Ishikawa (cell line): ENCODE results near the gene BBS9.

Experiments used
- CEBPB ChIP-seq: IDR thresholded peaks from 2 replicates; pipeline ENCODE4 v1.6.1; 2012
- CREB1 ChIP-seq: IDR thresholded peaks from 2 replicates; pipeline ENCODE4 v1.6.1; 2012; ENCODE audit warnings: low read depth
- EGR1 ChIP-seq: IDR thresholded peaks from 2 replicates; pipeline ENCODE4 v1.6.1; 2012
- EP300 ChIP-seq: IDR thresholded peaks from 2 replicates; pipeline ENCODE4 v1.6.1; 2012; ENCODE audit warnings: borderline replicate concordance
- FOXM1 ChIP-seq: IDR thresholded peaks from 2 replicates; pipeline ENCODE4 v1.6.1; 2012; ENCODE audit warnings: low read depth, borderline replicate concordance
- NFIC ChIP-seq: IDR thresholded peaks from 2 replicates; pipeline ENCODE4 v1.6.1; 2012
- RAD21 ChIP-seq: IDR thresholded peaks from 2 replicates; pipeline ENCODE4 v1.6.1; 2012; ENCODE audit warnings: low read depth
- TAF1 ChIP-seq: IDR thresholded peaks from 2 replicates; pipeline ENCODE4 v1.6.1; 2012; ENCODE audit warnings: low read depth, mild to moderate bottlenecking
- TCF12 ChIP-seq: IDR thresholded peaks from 2 replicates; pipeline ENCODE4 v1.6.1; 2012; ENCODE audit warnings: low read depth
- TEAD4 ChIP-seq: IDR thresholded peaks from 2 replicates; pipeline ENCODE4 v1.6.1; 2012
- YY1 ChIP-seq: IDR thresholded peaks from 2 replicates; pipeline ENCODE4 v1.6.1; 2012; ENCODE audit warnings: low read depth
- ZBTB7A ChIP-seq: IDR thresholded peaks from 2 replicates; pipeline ENCODE4 v1.6.1; 2012; ENCODE audit warnings: low read depth
- TF ChIP-seq, protein P1 (sequence below): IDR thresholded peaks from 2 replicates; pipeline ENCODE4 v1.6.1; 2012
- TF ChIP-seq, protein P2 (sequence below): IDR thresholded peaks from 2 replicates; pipeline ENCODE4 v1.6.1; 2012; ENCODE audit warnings: low read depth, mild to moderate bottlenecking
- TF ChIP-seq, protein P3 (sequence below): IDR thresholded peaks from 2 replicates; pipeline ENCODE4 v1.6.1; 2012

BBS9 gene

DNA sequence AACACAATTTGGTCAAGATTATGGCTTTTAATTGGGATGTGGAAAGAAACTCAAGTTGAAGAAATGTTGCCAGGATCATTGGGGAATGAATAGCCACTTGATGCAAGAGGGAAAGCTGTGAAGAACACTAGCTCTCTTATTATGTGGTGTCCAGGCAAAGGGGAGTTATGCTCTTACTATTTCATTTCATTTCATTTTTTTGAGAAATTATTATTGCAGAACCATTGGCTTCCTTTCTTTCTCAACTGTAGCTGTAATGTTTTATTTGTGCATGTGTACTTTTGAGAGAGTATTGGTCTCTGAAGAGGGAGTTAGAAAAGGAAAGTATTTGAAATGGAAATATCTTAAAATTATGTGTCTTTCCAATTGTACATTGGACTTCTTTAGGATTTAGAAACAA lies 463.4 kb downstream of the BBS9 start:
- TF ChIP-seq, protein P1, sequence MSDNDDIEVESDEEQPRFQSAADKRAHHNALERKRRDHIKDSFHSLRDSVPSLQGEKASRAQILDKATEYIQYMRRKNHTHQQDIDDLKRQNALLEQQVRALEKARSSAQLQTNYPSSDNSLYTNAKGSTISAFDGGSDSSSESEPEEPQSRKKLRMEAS: no peak
- TF ChIP-seq CREB1 (no peak), ZBTB7A (no peak), RAD21 (no peak), CEBPB (no peak), TEAD4 (no peak), NFIC (no peak), TAF1 (no peak), EGR1 (no peak), TCF12 (no peak), YY1 (no peak), EP300 (no peak)
- TF ChIP-seq, protein P2, sequence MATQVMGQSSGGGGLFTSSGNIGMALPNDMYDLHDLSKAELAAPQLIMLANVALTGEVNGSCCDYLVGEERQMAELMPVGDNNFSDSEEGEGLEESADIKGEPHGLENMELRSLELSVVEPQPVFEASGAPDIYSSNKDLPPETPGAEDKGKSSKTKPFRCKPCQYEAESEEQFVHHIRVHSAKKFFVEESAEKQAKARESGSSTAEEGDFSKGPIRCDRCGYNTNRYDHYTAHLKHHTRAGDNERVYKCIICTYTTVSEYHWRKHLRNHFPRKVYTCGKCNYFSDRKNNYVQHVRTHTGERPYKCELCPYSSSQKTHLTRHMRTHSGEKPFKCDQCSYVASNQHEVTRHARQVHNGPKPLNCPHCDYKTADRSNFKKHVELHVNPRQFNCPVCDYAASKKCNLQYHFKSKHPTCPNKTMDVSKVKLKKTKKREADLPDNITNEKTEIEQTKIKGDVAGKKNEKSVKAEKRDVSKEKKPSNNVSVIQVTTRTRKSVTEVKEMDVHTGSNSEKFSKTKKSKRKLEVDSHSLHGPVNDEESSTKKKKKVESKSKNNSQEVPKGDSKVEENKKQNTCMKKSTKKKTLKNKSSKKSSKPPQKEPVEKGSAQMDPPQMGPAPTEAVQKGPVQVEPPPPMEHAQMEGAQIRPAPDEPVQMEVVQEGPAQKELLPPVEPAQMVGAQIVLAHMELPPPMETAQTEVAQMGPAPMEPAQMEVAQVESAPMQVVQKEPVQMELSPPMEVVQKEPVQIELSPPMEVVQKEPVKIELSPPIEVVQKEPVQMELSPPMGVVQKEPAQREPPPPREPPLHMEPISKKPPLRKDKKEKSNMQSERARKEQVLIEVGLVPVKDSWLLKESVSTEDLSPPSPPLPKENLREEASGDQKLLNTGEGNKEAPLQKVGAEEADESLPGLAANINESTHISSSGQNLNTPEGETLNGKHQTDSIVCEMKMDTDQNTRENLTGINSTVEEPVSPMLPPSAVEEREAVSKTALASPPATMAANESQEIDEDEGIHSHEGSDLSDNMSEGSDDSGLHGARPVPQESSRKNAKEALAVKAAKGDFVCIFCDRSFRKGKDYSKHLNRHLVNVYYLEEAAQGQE: no peak
- TF ChIP-seq, protein P3, sequence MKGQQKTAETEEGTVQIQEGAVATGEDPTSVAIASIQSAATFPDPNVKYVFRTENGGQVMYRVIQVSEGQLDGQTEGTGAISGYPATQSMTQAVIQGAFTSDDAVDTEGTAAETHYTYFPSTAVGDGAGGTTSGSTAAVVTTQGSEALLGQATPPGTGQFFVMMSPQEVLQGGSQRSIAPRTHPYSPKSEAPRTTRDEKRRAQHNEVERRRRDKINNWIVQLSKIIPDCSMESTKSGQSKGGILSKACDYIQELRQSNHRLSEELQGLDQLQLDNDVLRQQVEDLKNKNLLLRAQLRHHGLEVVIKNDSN: no peak

DNA sequence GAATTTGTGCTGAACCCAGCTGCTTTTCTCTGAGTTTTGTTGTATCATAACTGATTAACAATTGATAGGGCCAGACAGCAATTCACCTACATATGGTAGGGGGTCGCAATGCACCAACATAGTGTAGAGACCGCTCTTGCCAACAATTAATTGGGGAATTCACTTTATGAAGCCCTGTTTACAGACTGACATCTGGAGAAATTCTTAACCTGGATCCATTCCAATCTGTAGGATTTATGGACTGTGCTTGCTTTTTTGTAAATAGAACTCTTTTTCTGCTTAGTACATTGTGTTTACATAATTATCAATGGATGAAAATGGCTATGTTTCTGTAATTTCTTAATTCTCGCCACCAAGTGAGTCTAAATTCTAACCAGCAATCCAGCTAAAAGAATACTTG lies 464.2 kb downstream of the BBS9 start:
- TF ChIP-seq CEBPB (no peak), TCF12 (no peak), EP300 (no peak), TEAD4 (no peak), CREB1 (no peak), TAF1 (no peak), ZBTB7A (no peak), RAD21 (no peak), NFIC (no peak), YY1 (no peak), FOXM1 (no peak), EGR1 (no peak)
- TF ChIP-seq, protein P3: no peak
- TF ChIP-seq, protein P1: no peak
- TF ChIP-seq, protein P2: no peak

DNA sequence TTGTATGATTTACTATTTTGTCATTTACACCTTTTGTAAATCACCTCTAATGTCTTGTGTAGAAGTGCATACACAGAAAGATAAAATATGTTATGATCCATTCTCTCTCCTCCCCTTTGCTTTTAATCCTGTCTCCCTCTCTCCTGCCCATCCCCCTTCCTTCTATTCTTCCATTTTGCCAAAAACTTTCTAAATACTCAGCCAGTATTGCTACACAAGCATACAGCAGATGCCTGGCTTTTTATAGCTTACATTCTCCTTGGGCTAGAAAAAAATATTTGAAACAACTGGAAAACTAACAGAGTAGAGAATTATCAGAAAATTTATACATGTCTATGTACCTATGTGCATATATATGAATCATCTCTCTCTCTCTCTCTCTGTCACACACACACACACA lies 467.3 kb downstream of the BBS9 start:
- TF ChIP-seq FOXM1: no peak
- no peak for TF ChIP-seq ZBTB7A
- TF ChIP-seq, protein P3: no peak
- no peak for TF ChIP-seq YY1
- no peak for TF ChIP-seq EGR1
- TF ChIP-seq EP300: no peak
- no peak for TF ChIP-seq TEAD4
- no peak for TF ChIP-seq TCF12
- TF ChIP-seq, protein P2: no peak

DNA sequence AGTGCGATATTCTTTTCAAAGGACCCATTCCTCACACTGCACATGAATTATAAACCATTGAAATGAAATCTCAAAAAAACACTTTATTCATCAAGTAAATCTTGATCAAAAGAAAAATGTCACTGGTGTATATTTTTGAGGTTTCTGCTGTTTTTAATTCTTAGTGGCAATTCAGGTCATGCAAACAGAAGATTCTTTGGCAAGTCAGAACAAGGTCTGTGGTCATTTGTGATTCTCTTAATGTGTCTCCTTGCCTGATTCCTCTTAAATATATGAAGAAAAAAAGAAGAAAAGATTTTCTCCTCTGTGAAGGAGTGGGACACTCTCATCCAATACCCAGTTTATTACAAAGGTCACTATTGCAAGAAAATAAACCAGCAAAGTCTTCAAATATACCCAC lies 467.8 kb downstream of the BBS9 start:
- TF ChIP-seq FOXM1 (no peak), ZBTB7A (no peak), EGR1 (no peak), TCF12 (no peak), NFIC (no peak), YY1 (no peak), CEBPB (no peak), EP300 (no peak)
- TF ChIP-seq, protein P1: no peak
- TF ChIP-seq, protein P2: no peak
